ENCODE data around the gene SLC7A9.

- TF ChIP-seq CTCF (conservative IDR thresholded peaks at IDR 0.05; ENCODE audit: low read depth in 2 of 2) (no peak), JUNB (IDR thresholded peaks at IDR 0.05; ENCODE audit: unreplicated experiment) (no peak), POLR2AphosphoS5 (IDR thresholded peaks at IDR 0.05; ENCODE audit: low read depth) (no peak), EZH2 (IDR thresholded peaks at IDR 0.05; ENCODE audit: low read depth, unreplicated experiment) (no peak)
Measured at GRCh38 chr19:32823747-32824102, 45.8 kb downstream of the SLC7A9 start.

Data from GM23338 (cell line).